K562 (cell line): ENCODE measurements around the gene TBXAS1. TPM values are rescaled to one million over a fixed set of nuclear protein-coding genes. Genes with fewer than 3 reads are reported as not detected.
A peak's percentile ranks its signal among the peaks of the same experiment; 100 is the strongest.

Experiments
- AFF4 ChIP-seq: sonication (generic); formaldehyde crosslinking; IDR thresholded peaks from 2 replicates; pipeline ENCODE4 v1.8.0; 2023; ENCODE audit warnings: mild to moderate bottlenecking, missing genetic modification reagents
- ATF6 ChIP-seq: sonication (generic); formaldehyde crosslinking; IDR thresholded peaks from 2 replicates; pipeline ENCODE4 v1.4.0; 2020; ENCODE audit warnings: mild to moderate bottlenecking, missing genetic modification reagents
- CSDE1 ChIP-seq, 2 experiments: fragments of 450-650 bp; IDR thresholded peaks; 2 replicates each; pipeline ENCODE4 v1.6.1; 2016; ENCODE audit warnings: mild to moderate bottlenecking in 1 of 2
- DNMT1 ChIP-seq: fragments of 450-650 bp; IDR thresholded peaks from 2 replicates; pipeline ENCODE4 v1.6.1; 2016; ENCODE audit warnings: antibody characterized with exemption, mild to moderate bottlenecking
- ELK3 ChIP-seq: fragments of 450-650 bp; formaldehyde crosslinking; IDR thresholded peaks from 2 replicates; pipeline ENCODE4 v1.4.0; 2020; ENCODE audit warnings: mild to moderate bottlenecking
- ETV1 ChIP-seq: fragments of 450-650 bp; conservative IDR thresholded peaks from 2 replicates; pipeline ENCODE4 v1.6.1; 2016; ENCODE audit warnings: missing genetic modification characterization, control low read depth, low read depth, missing compliant biosample characterization
- FOXA3 ChIP-seq, 2 experiments: fragments of 450-650 bp in 1 of 2; sonication (generic) in 1 of 2; formaldehyde crosslinking; IDR thresholded peaks in 1 of 2; conservative IDR thresholded peaks in 1 of 2; 2 replicates each; pipeline versions ENCODE4 v1.4.0 to v1.8.0; 2020 to 2022; ENCODE audit warnings: mild to moderate bottlenecking in 2 of 2, missing genetic modification reagents in 1 of 2
- KDM1A ChIP-seq, 2 experiments: fragments of 450-650 bp; IDR thresholded peaks; 2 replicates each; pipeline ENCODE4 v1.6.1; 2016; ENCODE audit warnings: mild to moderate bottlenecking in 2 of 2
- MBD1 ChIP-seq: fragments of 250-450 bp; sonication (Bioruptor Pico); IDR thresholded peaks from 2 replicates; pipeline ENCODE4 v1.8.0; 2022; ENCODE audit warnings: inconsistent platforms
- NEUROD1 ChIP-seq: fragments of 150-350 bp; IDR thresholded peaks from 2 replicates; pipeline ENCODE4 v1.6.1; 2014; ENCODE audit warnings: borderline replicate concordance, low read length, low read depth; ENCODE audit not compliant: partially characterized antibody
- PBX2 ChIP-seq, 2 experiments: IDR thresholded peaks in 1 of 2; conservative IDR thresholded peaks in 1 of 2; 2 replicates each; pipeline ENCODE4 v1.6.1; 2016; ENCODE audit warnings: low read depth in 2 of 2, mild to moderate bottlenecking in 1 of 2, missing compliant biosample characterization in 1 of 2, missing genetic modification characterization in 1 of 2, moderate library complexity in 1 of 2
- SRSF3 ChIP-seq: fragments of 200-400 bp; formaldehyde crosslinking; IDR thresholded peaks from 2 replicates; pipeline ENCODE4 v1.6.1; 2016; ENCODE audit warnings: mild to moderate bottlenecking, low read length, moderate library complexity; ENCODE audit not compliant: insufficient read depth
- ZNF696 ChIP-seq: fragments of 250-450 bp; sonication (Bioruptor Pico); conservative IDR thresholded peaks from 2 replicates; pipeline ENCODE4 v1.4.0; 2020; ENCODE audit warnings: mild to moderate bottlenecking, moderate library complexity
- ZNF79 ChIP-seq: fragments of 250-450 bp; sonication (Bioruptor Pico); IDR thresholded peaks from 2 replicates; pipeline ENCODE4 v1.4.0; 2020; ENCODE audit warnings: low read depth, mild to moderate bottlenecking, moderate library complexity
- polyA plus RNA-seq, 8 experiments: library from polyadenylated mRNA; depleted of rRNA in 4 of 8; stranded (reverse) in 5 of 8; unstranded in 3 of 8; fragments of >200 nt; fragmentation: Nextera tagmentation in 2 of 8; fragmentation: Illumina TruSeq in 1 of 8; extraction: Ambion mirVana in 2 of 8; extraction: Trizol in 1 of 8; gene quantifications; 2 replicates each; pipeline versions ENCODE4 v1.2.1 to v1.2.3, GENCODE V29; 2011 to 2014; ENCODE audit warnings: inconsistent platforms in 1 of 8, missing spikeins in 1 of 8
- total RNA-seq, 7 experiments: library from RNA; depleted of rRNA in 6 of 7; stranded (reverse); fragments of >200 nt in 6 of 7; fragmentation: Illumina TruSeq in 2 of 7; extraction: Trizol in 2 of 7; gene quantifications; 2 replicates each; pipeline versions ENCODE4 v1.2.1 to v1.2.3, GENCODE V29; 2011 to 2021; ENCODE audit warnings: low replicate concordance in 1 of 7

Gene TBXAS1
- total and polyA plus RNA-seq, 9 of the 15 experiments (the other 6 are each of a cell fraction or from before 2014, with no cell fraction given): 1.1 to 8.3 (median 1.9) TPM

GRCh38 chr7:140005754-140006503 lies 176.9 kb downstream of the TBXAS1 start (continued):
- TF ChIP-seq PBX2 (CRISPR knock-in tag; IDR thresholded peaks at IDR 0.05; ENCODE audit: low read depth) (no peak), PBX2 (tag; conservative IDR thresholded peaks at IDR 0.05; ENCODE audit: low read depth) (no peak), FOXA3 (CRISPR knock-in tag; conservative IDR thresholded peaks at IDR 0.05 in 1 of 2, IDR thresholded peaks at IDR 0.05 in 1 of 2) (0 out of 4 replicates have a peak, but pooled peaks of 1 of the 2 experiments have one; percentile 20), ZNF79 (CRISPR knock-in tag) (no peak), NEUROD1 (no peak), KDM1A (IDR thresholded peaks at IDR 0.05) (peak in 1 of 2 experiments; percentile 13; a peak in 1 of 4 replicates), AFF4 (CRISPR knock-in tag) (no peak), DNMT1 (no peak), CSDE1 (IDR thresholded peaks at IDR 0.05) (no peak), ELK3 (CRISPR knock-in tag) (no peak), ATF6 (CRISPR knock-in tag) (no peak), ETV1 (tag) (no peak; the same call in 1 of the 2 replicates), MBD1 (CRISPR knock-in tag) (no peak), ZNF696 (no peak), SRSF3 (no peak)
